GM18951 (cell line): ENCODE results near the gene ZFHX3.

Source experiments
- POLR2A ChIP-seq: IDR thresholded peaks from 4 replicates; pipeline ENCODE4 v1.6.1; 2011; ENCODE audit warnings: mild to moderate bottlenecking; ENCODE audit not compliant: insufficient read length, insufficient read depth; ENCODE audit errors: extremely low read depth
- in situ Hi-C: fragments of 300-500 bp; cut with MboI; formaldehyde crosslinking; loops from one replicate; pipeline ENCODE4 v1.12.0; 2022; ENCODE audit warnings: low sequenced_read_pairs, mixed read lengths, inconsistent platforms; ENCODE audit not compliant: unreplicated experiment

Gene ZFHX3

GRCh38 chr16:72884573-72884972, 163.4 kb downstream of the ZFHX3 start:
- in situ Hi-C loops: no loop called here
- no peak for TF ChIP-seq POLR2A

GRCh38 chr16:72884037-72884436, 163.9 kb downstream of the ZFHX3 start:
- in situ Hi-C loops: no loop called here
- TF ChIP-seq POLR2A: no peak

- in situ Hi-C loops: no loop called here
- no peak for TF ChIP-seq POLR2A
Observed at GRCh38 chr16:72879846-72880245, 168.1 kb downstream of the ZFHX3 start.

GRCh38 chr16:72878301-72879269, 169.3 kb downstream of the ZFHX3 start:
- no peak for TF ChIP-seq POLR2A
- in situ Hi-C loops: no loop called here

- TF ChIP-seq POLR2A: no peak
- in situ Hi-C loops: no loop called here
Observed at GRCh38 chr16:72877374-72878028, 170.4 kb downstream of the ZFHX3 start.

- in situ Hi-C loops: no loop called here
- TF ChIP-seq POLR2A: no peak
Observed at GRCh38 chr16:72876981-72877373, 171.0 kb downstream of the ZFHX3 start.

- in situ Hi-C loops: no loop called here
- no peak for TF ChIP-seq POLR2A
Observed at GRCh38 chr16:72876221-72876620, 171.7 kb downstream of the ZFHX3 start.

GRCh38 chr16:72875291-72876031, 172.5 kb downstream of the ZFHX3 start:
- in situ Hi-C loops: no loop called here
- TF ChIP-seq POLR2A: no peak

GRCh38 chr16:72873853-72874252, 174.1 kb downstream of the ZFHX3 start:
- no peak for TF ChIP-seq POLR2A

GRCh38 chr16:72873044-72873443, 174.9 kb downstream of the ZFHX3 start:
- in situ Hi-C loops: no loop called here
- TF ChIP-seq POLR2A: no peak

More at GRCh38 chr16:72873853-72874252, 174.1 kb downstream of the ZFHX3 start:
- in situ Hi-C loops: no loop called here

GRCh38 chr16:72865835-72866234, 182.1 kb downstream of the ZFHX3 start:
- in situ Hi-C loops: no loop called here
- TF ChIP-seq POLR2A: no peak

- in situ Hi-C loops: no loop called here
- TF ChIP-seq POLR2A: no peak
Observed at GRCh38 chr16:72865258-72865657, 182.7 kb downstream of the ZFHX3 start.
